K562 (cell line): ENCODE results near the gene DRC1. TPM values are rescaled to one million over a fixed set of nuclear protein-coding genes. Genes with fewer than 3 reads are reported as not detected.

Experiments used
- GATA2 ChIP-seq: sonication (generic); formaldehyde crosslinking; IDR thresholded peaks from 2 replicates; pipeline ENCODE4 v1.4.0; 2020; ENCODE audit warnings: mild to moderate bottlenecking, missing genetic modification reagents
- ZNF239 ChIP-seq: fragments of 250-450 bp; sonication (Bioruptor Pico); IDR thresholded peaks from 2 replicates; pipeline ENCODE4 v1.4.0; 2020; ENCODE audit warnings: mild to moderate bottlenecking
- ZNF445 ChIP-seq: fragments of 250-450 bp; sonication (Bioruptor Pico); IDR thresholded peaks from 2 replicates; pipeline ENCODE4 v1.4.0; 2020; ENCODE audit warnings: low read depth, mild to moderate bottlenecking, moderate library complexity
- ZNF584 ChIP-seq: fragments of 200-800 bp; sonication (Bioruptor generic); IDR thresholded peaks from 2 replicates; pipeline ENCODE4 v1.6.1; 2016; ENCODE audit warnings: low read depth, mild to moderate bottlenecking, missing genetic modification characterization, missing compliant biosample characterization
- ZNF699 ChIP-seq: fragments of 250-450 bp; sonication (Bioruptor Pico); IDR thresholded peaks from 2 replicates; pipeline ENCODE4 v1.8.0; 2021; ENCODE audit warnings: mild to moderate bottlenecking, moderate library complexity; ENCODE audit not compliant: insufficient replicate concordance
- polyA plus RNA-seq, 8 experiments: library from polyadenylated mRNA; depleted of rRNA in 4 of 8; stranded (reverse) in 5 of 8; unstranded in 3 of 8; fragments of >200 nt; fragmentation: Nextera tagmentation in 2 of 8; fragmentation: Illumina TruSeq in 1 of 8; extraction: Ambion mirVana in 2 of 8; extraction: Trizol in 1 of 8; gene quantifications; 2 replicates each; pipeline versions ENCODE4 v1.2.1 to v1.2.3, GENCODE V29; 2011 to 2014; ENCODE audit warnings: inconsistent platforms in 1 of 8, missing spikeins in 1 of 8
- total RNA-seq, 7 experiments: library from RNA; depleted of rRNA in 6 of 7; stranded (reverse); fragments of >200 nt in 6 of 7; fragmentation: Illumina TruSeq in 2 of 7; extraction: Trizol in 2 of 7; gene quantifications; 2 replicates each; pipeline versions ENCODE4 v1.2.1 to v1.2.3, GENCODE V29; 2011 to 2021; ENCODE audit warnings: low replicate concordance in 1 of 7
- TF ChIP-seq, protein P1 (sequence below): fragments of 450-650 bp; IDR thresholded peaks from 2 replicates; pipeline ENCODE4 v1.6.1; 2016; ENCODE audit warnings: mild to moderate bottlenecking, moderate library complexity
- TF ChIP-seq, protein P2 (sequence below): fragments of 250-450 bp; sonication (Bioruptor Pico); IDR thresholded peaks from 2 replicates; pipeline ENCODE4 v1.5.0; 2021; ENCODE audit warnings: mild to moderate bottlenecking, borderline replicate concordance
- TF ChIP-seq, protein P3 (sequence below): fragments of 250-450 bp; sonication (Bioruptor Pico); IDR thresholded peaks from 2 replicates; pipeline ENCODE4 v1.4.0; 2020; ENCODE audit warnings: mild to moderate bottlenecking, moderate library complexity, borderline replicate concordance

Gene DRC1
- total and polyA plus RNA-seq, 9 of the 15 experiments (the other 6 are each of a cell fraction or from before 2014, with no cell fraction given) = 0.07 to 0.10 TPM; not detected in 7

DNA sequence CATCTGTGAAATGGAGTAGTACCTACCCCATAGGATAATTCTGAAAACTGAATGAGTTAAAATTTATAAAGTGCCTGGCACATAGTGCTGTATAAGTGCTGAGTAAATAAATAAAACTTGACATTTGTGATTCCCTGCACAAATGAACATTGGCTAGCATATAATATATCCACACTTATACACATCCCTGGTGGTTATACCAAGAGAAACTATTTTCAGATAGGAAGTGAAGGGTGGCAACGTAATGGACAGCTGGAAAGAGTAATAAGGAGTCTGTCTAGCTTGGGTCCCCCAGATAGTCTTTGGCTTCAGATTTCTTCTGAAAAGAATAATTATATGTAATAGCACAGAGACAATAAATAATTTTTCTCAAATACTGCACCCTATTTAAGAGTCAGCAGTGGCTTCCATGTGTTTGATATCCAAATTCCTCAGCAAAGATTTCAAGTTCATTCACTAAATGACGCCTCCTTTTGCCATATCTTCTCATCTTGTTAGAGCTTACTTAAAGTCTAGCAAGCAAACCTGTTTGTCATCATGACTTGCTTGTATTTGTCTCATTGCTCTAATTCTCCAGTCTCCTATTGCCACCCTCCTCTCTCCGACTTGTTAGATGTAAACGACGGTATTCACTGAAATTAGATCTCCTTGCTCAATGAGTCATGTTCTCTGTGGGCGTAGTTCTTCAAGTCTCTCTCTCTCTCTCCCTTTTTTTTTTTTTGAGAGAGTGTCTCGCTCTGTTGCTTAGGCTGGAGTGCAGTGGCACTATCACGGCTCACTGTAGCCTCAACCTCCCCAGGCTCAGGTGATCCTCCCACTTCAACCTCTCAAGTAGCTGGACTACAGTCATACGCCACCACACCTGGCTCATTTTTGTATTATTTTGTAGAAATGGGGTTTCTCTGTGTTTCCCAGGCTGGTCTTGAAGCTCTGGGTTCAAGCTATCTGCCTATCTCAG, 46.4 kb upstream of the DRC1 start (continued):
- TF ChIP-seq, protein P1, sequence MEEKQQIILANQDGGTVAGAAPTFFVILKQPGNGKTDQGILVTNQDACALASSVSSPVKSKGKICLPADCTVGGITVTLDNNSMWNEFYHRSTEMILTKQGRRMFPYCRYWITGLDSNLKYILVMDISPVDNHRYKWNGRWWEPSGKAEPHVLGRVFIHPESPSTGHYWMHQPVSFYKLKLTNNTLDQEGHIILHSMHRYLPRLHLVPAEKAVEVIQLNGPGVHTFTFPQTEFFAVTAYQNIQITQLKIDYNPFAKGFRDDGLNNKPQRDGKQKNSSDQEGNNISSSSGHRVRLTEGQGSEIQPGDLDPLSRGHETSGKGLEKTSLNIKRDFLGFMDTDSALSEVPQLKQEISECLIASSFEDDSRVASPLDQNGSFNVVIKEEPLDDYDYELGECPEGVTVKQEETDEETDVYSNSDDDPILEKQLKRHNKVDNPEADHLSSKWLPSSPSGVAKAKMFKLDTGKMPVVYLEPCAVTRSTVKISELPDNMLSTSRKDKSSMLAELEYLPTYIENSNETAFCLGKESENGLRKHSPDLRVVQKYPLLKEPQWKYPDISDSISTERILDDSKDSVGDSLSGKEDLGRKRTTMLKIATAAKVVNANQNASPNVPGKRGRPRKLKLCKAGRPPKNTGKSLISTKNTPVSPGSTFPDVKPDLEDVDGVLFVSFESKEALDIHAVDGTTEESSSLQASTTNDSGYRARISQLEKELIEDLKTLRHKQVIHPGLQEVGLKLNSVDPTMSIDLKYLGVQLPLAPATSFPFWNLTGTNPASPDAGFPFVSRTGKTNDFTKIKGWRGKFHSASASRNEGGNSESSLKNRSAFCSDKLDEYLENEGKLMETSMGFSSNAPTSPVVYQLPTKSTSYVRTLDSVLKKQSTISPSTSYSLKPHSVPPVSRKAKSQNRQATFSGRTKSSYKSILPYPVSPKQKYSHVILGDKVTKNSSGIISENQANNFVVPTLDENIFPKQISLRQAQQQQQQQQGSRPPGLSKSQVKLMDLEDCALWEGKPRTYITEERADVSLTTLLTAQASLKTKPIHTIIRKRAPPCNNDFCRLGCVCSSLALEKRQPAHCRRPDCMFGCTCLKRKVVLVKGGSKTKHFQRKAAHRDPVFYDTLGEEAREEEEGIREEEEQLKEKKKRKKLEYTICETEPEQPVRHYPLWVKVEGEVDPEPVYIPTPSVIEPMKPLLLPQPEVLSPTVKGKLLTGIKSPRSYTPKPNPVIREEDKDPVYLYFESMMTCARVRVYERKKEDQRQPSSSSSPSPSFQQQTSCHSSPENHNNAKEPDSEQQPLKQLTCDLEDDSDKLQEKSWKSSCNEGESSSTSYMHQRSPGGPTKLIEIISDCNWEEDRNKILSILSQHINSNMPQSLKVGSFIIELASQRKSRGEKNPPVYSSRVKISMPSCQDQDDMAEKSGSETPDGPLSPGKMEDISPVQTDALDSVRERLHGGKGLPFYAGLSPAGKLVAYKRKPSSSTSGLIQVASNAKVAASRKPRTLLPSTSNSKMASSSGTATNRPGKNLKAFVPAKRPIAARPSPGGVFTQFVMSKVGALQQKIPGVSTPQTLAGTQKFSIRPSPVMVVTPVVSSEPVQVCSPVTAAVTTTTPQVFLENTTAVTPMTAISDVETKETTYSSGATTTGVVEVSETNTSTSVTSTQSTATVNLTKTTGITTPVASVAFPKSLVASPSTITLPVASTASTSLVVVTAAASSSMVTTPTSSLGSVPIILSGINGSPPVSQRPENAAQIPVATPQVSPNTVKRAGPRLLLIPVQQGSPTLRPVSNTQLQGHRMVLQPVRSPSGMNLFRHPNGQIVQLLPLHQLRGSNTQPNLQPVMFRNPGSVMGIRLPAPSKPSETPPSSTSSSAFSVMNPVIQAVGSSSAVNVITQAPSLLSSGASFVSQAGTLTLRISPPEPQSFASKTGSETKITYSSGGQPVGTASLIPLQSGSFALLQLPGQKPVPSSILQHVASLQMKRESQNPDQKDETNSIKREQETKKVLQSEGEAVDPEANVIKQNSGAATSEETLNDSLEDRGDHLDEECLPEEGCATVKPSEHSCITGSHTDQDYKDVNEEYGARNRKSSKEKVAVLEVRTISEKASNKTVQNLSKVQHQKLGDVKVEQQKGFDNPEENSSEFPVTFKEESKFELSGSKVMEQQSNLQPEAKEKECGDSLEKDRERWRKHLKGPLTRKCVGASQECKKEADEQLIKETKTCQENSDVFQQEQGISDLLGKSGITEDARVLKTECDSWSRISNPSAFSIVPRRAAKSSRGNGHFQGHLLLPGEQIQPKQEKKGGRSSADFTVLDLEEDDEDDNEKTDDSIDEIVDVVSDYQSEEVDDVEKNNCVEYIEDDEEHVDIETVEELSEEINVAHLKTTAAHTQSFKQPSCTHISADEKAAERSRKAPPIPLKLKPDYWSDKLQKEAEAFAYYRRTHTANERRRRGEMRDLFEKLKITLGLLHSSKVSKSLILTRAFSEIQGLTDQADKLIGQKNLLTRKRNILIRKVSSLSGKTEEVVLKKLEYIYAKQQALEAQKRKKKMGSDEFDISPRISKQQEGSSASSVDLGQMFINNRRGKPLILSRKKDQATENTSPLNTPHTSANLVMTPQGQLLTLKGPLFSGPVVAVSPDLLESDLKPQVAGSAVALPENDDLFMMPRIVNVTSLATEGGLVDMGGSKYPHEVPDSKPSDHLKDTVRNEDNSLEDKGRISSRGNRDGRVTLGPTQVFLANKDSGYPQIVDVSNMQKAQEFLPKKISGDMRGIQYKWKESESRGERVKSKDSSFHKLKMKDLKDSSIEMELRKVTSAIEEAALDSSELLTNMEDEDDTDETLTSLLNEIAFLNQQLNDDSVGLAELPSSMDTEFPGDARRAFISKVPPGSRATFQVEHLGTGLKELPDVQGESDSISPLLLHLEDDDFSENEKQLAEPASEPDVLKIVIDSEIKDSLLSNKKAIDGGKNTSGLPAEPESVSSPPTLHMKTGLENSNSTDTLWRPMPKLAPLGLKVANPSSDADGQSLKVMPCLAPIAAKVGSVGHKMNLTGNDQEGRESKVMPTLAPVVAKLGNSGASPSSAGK = peak; percentile 17; the same call in 1 of the 2 replicates
- peak; percentile 95 for TF ChIP-seq GATA2 (CRISPR knock-in tag)
- TF ChIP-seq ZNF584 (CRISPR knock-in tag) = no peak
- TF ChIP-seq ZNF239 (CRISPR knock-in tag) = no peak
- TF ChIP-seq, protein P2, sequence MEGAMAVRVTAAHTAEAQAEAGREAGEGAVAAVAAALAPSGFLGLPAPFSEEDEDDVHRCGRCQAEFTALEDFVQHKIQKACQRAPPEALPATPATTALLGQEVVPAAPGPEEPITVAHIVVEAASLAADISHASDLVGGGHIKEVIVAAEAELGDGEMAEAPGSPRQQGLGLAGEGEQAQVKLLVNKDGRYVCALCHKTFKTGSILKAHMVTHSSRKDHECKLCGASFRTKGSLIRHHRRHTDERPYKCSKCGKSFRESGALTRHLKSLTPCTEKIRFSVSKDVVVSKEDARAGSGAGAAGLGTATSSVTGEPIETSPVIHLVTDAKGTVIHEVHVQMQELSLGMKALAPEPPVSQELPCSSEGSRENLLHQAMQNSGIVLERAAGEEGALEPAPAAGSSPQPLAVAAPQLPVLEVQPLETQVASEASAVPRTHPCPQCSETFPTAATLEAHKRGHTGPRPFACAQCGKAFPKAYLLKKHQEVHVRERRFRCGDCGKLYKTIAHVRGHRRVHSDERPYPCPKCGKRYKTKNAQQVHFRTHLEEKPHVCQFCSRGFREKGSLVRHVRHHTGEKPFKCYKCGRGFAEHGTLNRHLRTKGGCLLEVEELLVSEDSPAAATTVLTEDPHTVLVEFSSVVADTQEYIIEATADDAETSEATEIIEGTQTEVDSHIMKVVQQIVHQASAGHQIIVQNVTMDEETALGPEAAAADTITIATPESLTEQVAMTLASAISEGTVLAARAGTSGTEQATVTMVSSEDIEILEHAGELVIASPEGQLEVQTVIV (CRISPR knock-in tag) = no peak
- TF ChIP-seq ZNF699 (CRISPR knock-in tag) = no peak
- no peak for TF ChIP-seq ZNF445 (CRISPR knock-in tag)
- TF ChIP-seq, protein P3, sequence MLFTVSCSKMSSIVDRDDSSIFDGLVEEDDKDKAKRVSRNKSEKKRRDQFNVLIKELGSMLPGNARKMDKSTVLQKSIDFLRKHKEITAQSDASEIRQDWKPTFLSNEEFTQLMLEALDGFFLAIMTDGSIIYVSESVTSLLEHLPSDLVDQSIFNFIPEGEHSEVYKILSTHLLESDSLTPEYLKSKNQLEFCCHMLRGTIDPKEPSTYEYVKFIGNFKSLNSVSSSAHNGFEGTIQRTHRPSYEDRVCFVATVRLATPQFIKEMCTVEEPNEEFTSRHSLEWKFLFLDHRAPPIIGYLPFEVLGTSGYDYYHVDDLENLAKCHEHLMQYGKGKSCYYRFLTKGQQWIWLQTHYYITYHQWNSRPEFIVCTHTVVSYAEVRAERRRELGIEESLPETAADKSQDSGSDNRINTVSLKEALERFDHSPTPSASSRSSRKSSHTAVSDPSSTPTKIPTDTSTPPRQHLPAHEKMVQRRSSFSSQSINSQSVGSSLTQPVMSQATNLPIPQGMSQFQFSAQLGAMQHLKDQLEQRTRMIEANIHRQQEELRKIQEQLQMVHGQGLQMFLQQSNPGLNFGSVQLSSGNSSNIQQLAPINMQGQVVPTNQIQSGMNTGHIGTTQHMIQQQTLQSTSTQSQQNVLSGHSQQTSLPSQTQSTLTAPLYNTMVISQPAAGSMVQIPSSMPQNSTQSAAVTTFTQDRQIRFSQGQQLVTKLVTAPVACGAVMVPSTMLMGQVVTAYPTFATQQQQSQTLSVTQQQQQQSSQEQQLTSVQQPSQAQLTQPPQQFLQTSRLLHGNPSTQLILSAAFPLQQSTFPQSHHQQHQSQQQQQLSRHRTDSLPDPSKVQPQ (CRISPR knock-in tag) = no peak
